GM19452 (cell line): ENCODE results near the gene ARHGEF7.
A peak's percentile ranks its signal among the peaks of the same experiment; 100 is the strongest.
"Not testable (repeated sequence)": the region's sequence is repeated elsewhere in the genome, so short reads cannot be mapped to it uniquely, and the experiment has no call there.

Experiments used
- ATAC-seq: cut with Tn5 transposase; IDR thresholded peaks from one replicate; pipeline ENCODE4 v1.9.1; 2021; ENCODE audit not compliant: unreplicated experiment

Gene ARHGEF7, protein sequence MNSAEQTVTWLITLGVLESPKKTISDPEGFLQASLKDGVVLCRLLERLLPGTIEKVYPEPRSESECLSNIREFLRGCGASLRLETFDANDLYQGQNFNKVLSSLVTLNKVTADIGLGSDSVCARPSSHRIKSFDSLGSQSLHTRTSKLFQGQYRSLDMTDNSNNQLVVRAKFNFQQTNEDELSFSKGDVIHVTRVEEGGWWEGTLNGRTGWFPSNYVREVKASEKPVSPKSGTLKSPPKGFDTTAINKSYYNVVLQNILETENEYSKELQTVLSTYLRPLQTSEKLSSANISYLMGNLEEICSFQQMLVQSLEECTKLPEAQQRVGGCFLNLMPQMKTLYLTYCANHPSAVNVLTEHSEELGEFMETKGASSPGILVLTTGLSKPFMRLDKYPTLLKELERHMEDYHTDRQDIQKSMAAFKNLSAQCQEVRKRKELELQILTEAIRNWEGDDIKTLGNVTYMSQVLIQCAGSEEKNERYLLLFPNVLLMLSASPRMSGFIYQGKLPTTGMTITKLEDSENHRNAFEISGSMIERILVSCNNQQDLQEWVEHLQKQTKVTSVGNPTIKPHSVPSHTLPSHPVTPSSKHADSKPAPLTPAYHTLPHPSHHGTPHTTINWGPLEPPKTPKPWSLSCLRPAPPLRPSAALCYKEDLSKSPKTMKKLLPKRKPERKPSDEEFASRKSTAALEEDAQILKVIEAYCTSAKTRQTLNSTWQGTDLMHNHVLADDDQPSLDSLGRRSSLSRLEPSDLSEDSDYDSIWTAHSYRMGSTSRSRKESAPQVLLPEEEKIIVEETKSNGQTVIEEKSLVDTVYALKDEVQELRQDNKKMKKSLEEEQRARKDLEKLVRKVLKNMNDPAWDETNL

DNA sequence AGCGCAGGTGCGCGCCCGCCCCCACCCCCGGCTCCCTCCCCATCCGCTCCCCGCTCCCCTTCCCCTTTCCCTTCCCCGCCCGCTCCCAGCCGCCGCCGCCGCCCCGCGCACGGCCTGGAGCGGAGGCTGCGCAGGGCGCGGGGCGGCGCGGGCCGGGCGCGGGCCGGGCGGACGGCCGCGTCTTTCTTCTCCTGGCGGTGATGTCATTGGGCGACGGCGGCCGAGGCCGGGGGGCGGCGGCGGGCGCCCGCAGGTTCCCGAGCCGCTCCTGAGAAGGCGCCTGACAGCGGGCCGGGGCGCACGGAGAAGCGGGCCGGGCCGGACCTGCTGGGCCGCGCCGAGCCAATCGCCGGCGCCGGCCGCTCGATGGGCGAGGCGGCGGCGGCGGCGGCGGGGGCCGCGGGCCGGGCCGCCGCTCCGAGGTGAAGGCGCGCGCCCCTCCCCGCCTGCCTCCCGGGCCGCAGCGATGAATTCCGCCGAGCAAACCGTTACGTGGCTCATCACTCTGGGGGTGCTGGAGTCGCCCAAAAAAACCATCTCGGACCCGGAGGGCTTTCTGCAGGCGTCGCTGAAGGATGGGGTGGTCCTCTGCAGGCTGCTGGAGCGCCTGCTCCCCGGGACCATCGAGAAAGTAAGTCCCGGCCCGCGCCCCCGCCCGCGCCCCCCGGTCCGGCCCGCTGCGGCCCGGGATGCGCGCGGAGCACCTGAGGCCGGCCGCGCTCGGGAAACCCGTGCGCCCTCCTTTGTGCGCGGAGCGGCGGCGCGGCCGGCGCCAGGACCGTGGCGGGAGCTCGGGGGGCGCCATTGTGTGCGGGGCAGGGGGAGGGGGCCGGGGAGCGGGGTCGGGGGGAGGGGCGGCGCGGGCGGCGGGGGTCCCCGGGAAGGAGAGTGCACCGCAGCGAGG lies at the start of gene ARHGEF7:
TSS of gene ARHGEF7 (plus strand) at position 250 of the 904 bp plus-strand sequence. CDS start at position 467, 217 bp downstream.
- ATAC-seq = peak; percentile 48

DNA sequence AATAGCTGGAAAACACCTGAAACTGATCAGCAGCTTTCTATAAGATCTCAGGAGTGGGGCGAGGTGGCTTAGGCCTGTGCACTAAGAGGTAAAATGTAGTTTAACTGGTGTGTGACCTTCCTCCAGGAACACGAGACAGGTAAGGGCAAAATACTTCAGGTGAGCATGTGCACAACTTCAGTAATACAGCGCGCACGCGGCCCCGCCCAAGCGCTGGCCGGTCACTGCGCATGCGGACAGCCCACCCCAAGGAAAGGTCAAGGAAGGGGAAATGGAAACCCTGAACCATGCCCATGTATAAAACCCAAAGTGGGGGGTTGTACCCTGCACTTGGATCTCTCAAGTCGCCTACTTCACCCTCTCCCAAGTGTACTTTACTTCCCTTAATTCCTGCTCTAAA lies 49.4 kb upstream of the ARHGEF7 start:
- no peak for ATAC-seq

DNA sequence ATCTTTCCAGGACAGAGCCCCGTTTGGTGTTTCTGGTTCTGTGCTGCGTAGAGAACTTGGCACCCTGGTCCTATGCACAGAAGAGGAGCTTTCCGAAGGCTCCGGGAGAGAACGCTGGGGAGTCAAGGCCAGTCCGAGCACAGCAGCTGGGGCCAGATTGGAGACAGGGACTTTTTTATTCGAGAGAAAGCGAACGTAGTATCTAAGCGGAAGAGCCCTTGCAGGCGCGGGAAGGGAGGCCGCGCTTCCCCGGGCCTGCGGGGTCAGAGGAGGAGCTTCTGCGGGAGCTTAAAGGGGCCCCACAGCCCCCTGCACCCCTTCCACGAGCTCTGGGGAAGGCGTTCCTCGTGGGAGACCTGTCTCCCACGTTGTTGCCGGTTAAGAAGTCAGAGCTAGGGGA lies 48.6 kb upstream of the ARHGEF7 start:
- no peak for ATAC-seq

DNA sequence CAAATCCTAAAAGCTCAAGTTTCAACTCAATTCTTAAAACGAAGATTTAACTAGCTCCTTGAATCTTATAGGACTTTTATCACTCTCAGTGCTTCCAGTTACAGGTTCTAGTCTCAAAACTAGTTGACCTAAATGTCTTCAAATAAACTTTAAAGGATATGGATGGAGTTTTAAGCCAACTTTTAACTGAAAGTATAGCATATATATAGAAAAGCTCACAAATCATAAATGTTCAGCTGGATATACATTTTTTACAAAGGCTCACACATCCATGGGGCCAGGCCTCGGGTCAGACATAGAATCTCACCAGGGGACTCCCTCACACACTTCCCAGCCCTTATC lies 47.1 kb upstream of the ARHGEF7 start:
- ATAC-seq = no peak

DNA sequence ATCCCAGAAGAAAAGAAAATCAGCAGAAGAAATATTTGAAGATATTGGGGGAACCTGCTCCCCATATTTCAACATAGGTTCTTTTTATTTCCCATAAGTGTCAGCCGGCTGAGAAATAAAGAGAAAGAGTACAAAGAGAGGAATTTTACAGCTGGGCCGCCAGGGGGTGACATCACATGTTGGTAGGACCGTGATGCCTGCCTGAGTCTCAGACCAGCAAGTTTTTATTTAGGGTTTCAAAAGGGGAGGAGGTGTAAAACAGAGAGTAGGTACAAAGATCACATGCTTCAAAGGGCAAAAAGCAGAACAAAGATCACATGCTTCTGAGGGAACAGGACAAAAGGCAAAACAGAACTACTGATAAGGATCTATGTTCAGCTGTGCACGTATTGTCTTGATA lies 44.0 kb upstream of the ARHGEF7 start:
- not testable (repeated sequence) for ATAC-seq

DNA sequence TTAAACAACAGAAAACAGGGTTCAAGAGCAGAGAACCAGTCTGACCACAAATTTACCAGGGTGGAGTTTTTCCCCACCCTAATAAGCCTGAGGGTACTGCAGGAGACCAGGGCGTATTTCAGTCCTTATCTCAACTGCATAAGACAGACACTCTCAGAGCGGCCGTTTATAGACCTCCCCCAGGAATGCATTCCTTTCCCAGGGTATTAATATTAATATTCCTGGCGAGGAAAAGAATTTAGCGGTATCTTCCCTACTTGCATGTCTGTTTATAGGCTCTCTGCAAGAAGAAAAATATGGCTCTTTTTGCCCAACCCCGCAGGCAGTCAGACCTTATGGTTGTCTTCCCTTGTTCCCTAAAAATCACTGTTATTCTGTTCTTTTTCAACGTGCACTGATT lies 43.6 kb upstream of the ARHGEF7 start:
- not testable (repeated sequence) for ATAC-seq

DNA sequence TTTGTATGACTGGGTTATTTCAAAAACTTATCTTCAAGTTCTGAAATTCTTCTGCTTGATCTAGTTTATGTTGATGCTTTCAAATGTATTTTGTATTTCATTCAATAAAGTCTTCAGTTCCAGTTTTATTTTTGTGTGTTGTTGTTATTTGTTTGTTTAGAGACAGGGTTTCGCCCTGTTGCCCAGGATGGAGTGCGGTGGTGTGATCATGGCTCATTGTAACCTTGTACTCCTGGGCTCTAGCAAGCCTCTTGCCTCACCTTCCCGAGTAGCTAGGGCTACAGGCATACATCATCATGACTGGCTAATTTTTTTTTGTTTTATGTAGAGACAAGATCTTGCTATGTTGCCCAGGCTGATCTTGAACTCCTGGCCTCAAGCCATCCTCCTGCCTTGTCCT lies 40.3 kb upstream of the ARHGEF7 start:
- ATAC-seq = no peak

DNA sequence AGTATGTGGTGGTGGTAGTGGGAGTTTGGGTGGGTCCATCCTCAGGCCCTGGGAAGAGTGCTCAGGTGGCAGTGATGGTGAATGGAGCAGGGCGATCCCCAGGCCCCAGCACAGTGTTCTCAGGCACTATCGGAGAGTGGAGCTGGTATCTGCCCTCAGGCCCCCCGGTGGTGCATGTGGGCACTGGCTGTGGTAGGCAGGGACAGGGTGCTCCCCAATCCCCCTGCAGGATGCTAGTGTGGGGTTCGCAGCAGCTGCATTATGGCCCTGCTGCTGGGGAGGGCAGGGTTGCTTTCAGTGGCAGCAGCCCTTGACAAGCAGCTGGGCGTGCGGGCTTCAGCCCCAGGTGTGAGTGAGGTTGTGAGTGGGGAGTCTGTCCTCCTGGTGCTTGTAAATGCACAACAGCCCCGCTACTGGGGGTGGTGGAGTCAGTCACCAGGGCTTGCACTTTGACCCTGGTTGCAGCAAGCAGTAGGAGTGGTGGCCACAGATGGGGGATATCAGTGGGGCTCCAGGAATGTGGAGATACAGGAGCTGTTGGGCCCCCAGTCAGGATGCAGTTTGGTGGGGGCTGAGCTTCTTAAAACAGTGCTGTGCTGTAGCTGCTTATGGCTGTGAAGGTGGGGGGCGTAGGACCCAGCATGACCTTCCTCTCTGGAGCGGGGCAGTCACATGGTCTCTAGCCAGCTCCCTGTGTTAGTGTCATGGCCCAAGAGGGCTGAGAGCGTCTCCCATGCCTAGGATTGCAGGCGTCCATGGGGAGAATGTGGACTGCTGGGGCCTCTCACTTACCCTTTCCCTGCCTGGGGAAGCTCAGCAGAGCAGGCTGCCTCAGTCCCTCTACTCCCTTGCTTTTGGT lies 38.7 kb upstream of the ARHGEF7 start:
- no peak for ATAC-seq

DNA sequence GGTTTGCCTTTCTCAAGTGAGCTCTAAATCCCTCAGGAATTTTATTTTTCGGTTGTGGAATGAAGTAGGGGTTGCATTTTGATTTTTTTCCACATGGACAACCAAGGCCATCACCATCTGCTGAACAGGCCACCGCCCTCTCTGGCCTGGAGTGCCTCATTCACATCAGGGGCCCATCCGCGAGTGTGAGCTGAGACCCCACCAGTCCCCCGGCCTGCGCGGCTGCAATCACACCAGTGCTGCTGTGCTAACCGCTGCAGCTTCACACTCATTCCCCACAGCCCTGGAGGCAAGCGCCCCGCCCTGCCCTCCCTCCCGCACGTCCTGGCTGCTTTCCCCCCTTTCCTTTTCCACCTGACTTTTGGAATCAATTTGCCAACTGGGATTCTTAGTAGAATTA lies 35.7 kb upstream of the ARHGEF7 start:
- no peak for ATAC-seq

DNA sequence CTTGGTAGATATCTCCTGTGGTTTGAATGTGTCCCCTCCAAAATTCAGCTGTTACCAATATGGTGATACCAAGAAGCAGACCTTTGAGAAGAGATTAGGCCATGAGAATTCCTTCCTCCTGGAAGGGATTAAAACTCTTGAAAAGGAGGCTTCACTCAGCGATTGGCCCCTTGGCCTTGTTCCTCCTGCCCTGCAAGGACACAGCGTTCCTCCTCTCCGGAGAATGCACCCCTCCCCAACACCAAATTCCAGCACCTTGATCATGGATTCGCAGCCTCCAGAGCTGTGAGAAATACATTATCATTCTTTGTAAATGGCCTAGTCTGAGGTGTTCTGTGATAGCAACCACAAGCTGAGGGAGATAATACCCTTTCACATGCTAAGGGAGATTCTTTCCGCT lies 34.5 kb upstream of the ARHGEF7 start:
- ATAC-seq = no peak

DNA sequence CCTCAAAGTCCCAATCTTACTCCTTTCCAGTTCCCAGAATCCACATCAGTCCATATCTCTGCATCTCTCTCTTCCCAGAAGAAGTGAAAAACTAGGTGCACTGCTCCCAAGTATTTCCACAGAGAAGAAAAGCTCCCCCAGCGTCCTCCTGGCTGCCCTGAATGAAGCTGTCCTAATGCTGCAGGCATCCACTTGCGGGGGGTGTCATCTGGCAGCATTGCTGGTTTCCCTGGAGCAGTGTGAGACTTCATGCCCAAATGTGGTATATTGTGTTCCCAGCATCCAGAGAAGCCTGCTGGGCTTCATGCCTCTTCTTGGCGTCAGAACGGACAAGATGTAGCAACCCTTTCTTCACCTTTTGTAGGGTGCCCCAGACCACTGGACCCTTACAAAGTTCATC lies 32.9 kb upstream of the ARHGEF7 start:
- no peak for ATAC-seq

DNA sequence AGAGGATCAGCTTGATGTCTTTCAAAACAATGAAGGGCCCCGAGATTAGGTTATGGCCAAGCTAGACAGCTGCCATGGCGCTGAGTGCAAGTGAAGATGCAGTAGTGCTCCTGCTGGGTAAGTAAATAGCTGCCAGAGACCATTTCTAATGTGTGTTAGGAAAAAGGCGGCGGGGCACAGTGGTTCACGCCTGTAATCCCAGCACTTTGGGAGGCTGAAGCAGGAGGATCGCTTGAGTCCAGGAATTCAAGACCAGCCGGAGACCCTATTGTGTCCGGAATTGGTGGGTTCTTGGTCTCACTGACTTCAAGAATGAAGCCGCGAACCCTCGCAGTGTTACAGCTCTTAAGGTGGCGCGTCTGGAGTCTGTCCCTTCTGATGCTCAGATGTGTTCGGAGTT lies 32.3 kb upstream of the ARHGEF7 start:
- not testable (repeated sequence) for ATAC-seq

DNA sequence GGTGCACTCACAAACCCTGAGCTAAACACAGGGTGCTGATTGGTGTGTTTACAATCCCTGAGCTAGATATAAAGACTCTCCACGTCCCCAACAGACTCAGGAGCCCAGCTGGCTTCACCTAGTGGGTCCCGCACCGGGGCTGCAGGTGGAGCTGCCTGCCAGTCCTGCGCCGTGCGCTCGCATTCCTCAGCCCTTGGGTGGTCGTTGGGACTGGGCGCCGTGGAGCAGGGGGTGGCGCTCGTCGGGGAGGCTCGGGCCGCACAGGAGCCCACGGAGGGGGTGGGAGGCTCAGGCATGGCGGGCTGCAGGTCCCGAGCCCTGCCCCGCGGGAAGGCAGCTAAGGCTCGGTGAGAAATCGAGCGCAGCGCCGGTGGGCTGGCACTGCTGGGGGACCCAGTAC lies 31.4 kb upstream of the ARHGEF7 start:
- not testable (repeated sequence) for ATAC-seq

DNA sequence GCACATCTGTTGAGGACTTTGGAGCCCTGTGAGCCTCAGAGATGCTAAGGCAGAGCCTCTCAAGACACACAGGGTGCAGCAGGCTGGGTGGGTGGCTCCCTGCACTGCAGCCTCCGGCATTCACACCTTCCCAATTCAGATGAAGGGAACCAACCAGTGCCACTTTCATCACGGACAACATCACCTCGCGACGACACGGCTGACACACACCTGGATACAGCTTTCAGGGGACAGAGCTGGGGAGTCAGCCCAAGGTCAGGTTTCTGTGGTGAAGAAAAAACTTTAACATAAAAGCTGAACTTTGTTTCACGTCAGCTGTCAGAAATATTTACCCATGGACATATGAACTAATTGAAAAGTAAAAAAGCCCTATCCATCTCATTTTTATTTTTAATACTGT lies 24.9 kb upstream of the ARHGEF7 start:
- no peak for ATAC-seq

DNA sequence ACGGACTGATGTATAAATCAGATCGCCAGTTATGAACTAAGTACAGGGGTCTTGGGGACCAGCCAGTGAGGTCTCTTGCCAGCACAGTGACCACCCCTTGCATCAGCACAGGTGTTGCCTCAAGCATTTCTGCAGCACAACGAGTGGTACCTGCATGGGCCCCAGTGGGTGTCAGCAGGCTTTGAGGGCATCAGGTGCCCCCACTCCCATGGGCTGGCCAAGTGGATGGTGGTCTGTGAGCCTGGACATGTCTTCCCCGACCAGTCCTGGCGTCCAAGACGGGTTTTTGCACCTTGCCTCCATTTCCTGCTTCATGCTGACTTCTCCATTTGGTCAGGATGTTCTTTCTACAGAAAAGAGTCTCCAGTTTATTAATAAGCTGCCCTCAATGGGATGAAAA lies 22.4 kb upstream of the ARHGEF7 start:
- ATAC-seq = no peak

DNA sequence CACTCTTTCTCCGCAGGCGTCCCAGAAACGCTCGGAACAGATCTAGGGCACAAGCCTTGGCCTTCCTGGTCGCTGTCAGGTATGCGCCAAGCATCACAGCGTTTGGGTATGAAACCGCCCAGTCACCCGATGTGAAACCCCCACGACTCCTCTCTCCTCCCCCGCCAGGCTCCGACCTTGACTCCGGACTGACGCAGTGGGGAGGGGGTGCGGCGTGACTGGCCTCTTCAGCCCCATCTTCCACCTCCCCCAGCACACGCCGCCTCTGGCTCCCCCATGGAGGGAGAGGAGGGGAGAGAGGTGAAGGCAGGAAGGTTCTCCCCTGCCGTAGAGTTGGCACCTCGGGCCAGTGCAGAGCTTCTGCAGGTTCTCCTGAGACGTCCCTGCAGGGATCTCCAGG lies 22.0 kb upstream of the ARHGEF7 start:
- ATAC-seq = no peak

DNA sequence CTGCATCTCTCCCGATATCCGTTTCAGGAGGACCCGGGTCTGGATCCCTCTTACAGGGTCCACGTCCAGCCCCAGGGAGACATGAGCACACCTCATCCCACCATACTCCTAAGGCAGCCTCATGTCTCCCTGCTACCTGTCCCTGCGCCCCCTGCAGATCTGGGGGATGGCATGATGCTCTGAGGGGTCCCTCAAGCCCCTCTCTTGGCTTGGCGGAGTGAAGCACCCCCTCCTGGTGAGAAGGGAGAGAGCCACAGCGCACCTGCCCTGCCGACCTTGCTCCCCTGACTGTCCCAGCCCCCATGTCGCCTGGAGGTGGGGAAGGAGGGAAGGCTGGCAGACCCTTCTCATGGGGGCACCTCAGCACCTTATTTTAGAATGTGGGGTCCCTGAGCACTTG lies 21.5 kb upstream of the ARHGEF7 start:
- ATAC-seq = no peak

DNA sequence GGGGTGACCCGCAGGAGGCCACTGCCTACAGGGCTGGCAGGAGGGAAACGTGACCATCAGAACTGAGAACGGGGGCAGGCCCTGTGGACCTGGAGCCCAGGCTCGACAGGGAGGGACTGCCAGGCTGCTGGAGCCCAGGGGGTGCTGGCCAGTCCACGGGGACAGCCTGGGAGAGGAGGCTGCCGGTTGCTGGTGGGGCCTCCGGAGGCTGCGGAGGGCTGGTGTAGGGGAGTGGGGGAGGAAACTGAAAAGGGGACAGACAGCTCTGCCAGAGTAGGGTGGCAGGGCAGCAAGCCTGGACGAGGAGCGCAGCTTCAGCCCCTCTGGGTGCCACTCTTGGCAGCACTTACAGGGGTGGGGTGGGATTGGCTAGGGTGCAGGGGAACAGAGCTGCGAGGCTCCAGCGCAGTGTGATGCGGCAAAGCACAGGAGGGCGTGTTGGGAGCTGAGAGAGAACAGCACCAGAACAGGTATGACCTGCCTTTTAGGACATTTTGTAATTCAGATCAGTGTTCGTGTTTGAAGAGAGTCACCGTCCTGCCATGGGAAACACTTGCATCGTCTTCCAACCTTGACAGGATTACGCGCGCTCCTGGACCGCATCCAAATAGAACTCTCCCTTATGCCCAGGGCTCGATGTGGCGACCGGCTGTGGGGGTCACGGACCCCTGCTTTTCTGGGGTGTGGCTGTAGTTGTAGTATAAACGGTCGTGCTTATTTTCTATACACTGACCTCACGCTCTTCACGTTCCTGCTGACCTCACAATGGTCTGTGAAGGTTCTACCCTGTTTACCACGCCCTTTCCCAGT lies 19.9 kb upstream of the ARHGEF7 start:
- no peak for ATAC-seq

DNA sequence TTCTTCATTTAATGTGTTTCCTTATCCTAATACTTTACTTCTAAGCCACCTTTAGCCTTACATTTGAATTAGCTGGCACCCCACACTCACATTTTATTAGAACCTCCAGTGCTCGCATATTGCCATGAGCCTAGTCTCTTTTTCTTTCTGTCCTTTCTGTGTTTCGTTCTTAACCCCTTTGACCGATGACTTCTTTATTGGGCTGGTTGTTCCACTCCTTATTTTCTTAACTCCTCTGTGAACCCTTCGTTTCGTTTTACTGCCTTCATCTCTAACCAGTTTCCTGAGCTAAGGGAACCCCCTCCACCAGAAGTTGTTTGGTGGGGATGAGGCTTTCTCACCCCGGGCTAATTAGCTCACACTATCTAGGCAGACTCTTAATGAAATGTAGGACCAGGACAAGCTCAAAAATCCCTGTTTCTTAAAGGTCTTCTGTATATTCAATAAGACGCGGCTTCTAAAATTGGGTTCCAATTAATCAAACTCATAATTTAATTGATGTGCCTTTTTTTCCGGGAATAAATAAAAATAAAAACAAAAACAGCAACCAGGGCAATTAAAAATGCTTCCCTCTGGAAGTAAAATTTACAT lies 19.1 kb upstream of the ARHGEF7 start:
- ATAC-seq = no peak
